ENCODE results near the gene SEMA3B.
"Not testable (repeated sequence)": the region's sequence is repeated elsewhere in the genome, so short reads cannot be mapped to it uniquely, and the experiment has no call there.

DNA sequence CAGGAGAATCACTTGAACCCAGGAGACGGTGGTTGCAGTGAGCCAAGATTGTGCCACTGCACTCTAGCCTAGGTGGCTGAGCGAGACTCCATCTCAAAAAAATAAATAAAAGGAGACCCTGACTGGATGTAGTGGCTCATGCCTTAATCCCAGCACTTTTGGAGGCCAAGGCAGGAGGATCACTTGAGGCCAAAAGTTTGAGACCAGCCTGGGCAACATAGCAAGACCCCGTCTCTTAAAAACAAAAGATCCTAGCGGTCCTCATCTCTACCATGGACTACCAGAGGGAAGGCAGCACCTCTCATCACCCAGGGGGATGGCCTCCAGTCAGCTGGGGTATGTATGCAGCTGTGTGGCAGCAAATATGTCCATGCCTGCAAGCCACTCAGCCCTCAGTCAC lies 6.7 kb upstream of the SEMA3B start:
- not testable (repeated sequence) for TF ChIP-seq POLR2A, CTCF (IDR thresholded peaks at IDR 0.05)
